ENCODE data around the gene DET1. TPM values are rescaled to one million over a fixed set of nuclear protein-coding genes. Genes with fewer than 3 reads are reported as not detected.

Gene DET1
- total RNA-seq: 5.1 and 6.3 TPM in 2 replicates

GRCh38 chr15:88546248-88547129, at the start of gene DET1:
Gene DET1, minus strand, starts transcription at chr15:88546681. Its CDS starts 14,976 bp downstream, at chr15:88531705.

GRCh38 chr15:88467073-88467934, 79.2 kb downstream of the DET1 start, which contains the start of the genes MRPL46 and MRPS11:
Gene MRPL46, minus strand, starts transcription at chr15:88467388. Its CDS starts 11 bp downstream, at chr15:88467377.
Gene MRPS11, plus strand, starts transcription at chr15:88467708. Its CDS starts 10 bp downstream, at chr15:88467718.

Small RNA genes lying within 50 kb of the gene (small RNA-seq; reads per million reads assigned to genes)
- not detected for gene AC013489.2

Other genes starting within 250 kb of the DET1 start
- gene MRPL46, start 79.3 kb downstream of the DET1 start, total RNA-seq: 18.5 and 22.1 TPM in 2 replicates
- 32.7 and 37.9 TPM in 2 replicates for gene MRPS11, start 79.0 kb downstream of the DET1 start, total RNA-seq
- gene AEN, start 74.7 kb upstream of the DET1 start, total RNA-seq: 60.6 and 75.5 TPM in 2 replicates
- 4.5 and 5.9 TPM in 2 replicates for gene ISG20, start 92.3 kb upstream of the DET1 start, total RNA-seq